Neutrophil (primary cell): ENCODE measurements around the gene C10orf105.

Experiments
- H3K27ac ChIP-seq: fragments of 200-600 bp; sonication (generic); 2 replicates; pipeline ENCODE4 v1.5.1; 2016; ENCODE audit warnings: mild to moderate bottlenecking, moderate library complexity
- H3K27me3 ChIP-seq: fragments of 200-600 bp; sonication (generic); 2 replicates; pipeline ENCODE4 v1.6.0; 2016; ENCODE audit warnings: mild to moderate bottlenecking
- H3K36me3 ChIP-seq: fragments of 200-600 bp; sonication (generic); 2 replicates; pipeline ENCODE4 v1.5.1; 2017
- H3K4me1 ChIP-seq, 2 experiments: fragments of 200-600 bp in 1 of 2; sonication (generic) in 1 of 2; 1 replicate in 1 of 2; 2 replicates in 1 of 2; pipeline versions ENCODE4 v1.5.1 to v1.6.1; 2013 to 2016; ENCODE audit warnings: low read depth in 1 of 2, low read length in 1 of 2, mild to moderate bottlenecking in 1 of 2, moderate library complexity in 1 of 2; ENCODE audit not compliant: control insufficient read depth in 1 of 2, insufficient read depth in 1 of 2
- H3K4me3 ChIP-seq, 2 experiments: fragments of 200-600 bp in 1 of 2; sonication (generic) in 1 of 2; 1 replicate in 1 of 2; 2 replicates in 1 of 2; pipeline ENCODE4 v1.5.1; 2013 to 2016; ENCODE audit warnings: low read depth in 1 of 2, low read length in 1 of 2, mild to moderate bottlenecking in 1 of 2, moderate library complexity in 1 of 2
- H3K9me3 ChIP-seq: fragments of 200-600 bp; sonication (generic); 2 replicates; pipeline ENCODE4 v1.5.1; 2016
- CTCF ChIP-seq: fragments of 200-600 bp; sonication (generic); IDR thresholded peaks from 2 replicates; pipeline ENCODE4 v1.5.1; 2016; ENCODE audit warnings: antibody characterized with exemption

Gene C10orf105

GRCh38 chr10:71719042-71719441 is 536 bp downstream of the C10orf105 start:
- H3K27ac ChIP-seq = no peak overlapping the region
- H3K9me3 ChIP-seq = no peaks in the 10 kb centered on the region
- TF ChIP-seq CTCF = no peak
- no peak overlapping the region for H3K4me3 ChIP-seq
- H3K36me3 ChIP-seq = no peaks in the 10 kb centered on the region
- H3K27me3 ChIP-seq = no peaks in the 10 kb centered on the region
- peaks cover 36 to 44% of the 10 kb centered on the region in 2 experiments for H3K4me1 ChIP-seq

DNA sequence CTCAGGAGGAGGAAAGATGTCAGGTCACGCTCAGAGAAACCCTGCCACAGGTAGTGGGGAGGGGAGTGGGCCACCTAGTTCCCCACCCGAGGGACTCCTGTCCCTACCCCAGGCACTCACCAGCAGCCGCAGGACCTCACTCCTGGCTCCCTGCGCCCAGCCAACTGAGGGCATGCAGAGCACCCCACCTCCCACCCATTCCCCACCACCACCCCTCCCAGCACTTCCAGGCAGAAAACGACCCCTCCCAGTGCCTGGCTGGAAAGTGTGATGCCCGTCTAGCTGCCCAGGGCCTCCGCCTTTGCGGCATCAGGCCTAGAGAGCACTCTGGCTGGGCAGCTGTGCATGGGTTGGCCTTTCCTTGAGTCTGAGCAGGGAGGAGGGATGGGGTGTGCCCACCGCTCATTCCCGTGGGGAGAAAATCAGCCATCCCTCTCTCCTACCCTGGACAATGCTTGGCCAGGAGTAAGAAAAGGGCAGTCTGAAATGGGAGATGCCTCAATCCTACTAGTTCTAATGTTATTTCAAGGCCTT is 1.3 kb downstream of the C10orf105 start:
- Histone ChIP-seq H3K4me3 (no peak overlapping the region), H3K4me1 (peaks cover 44 to 52% of the 10 kb centered on the region in 2 experiments), H3K27me3 (no peaks in the 10 kb centered on the region), H3K36me3 (no peaks in the 10 kb centered on the region), H3K9me3 (no peaks in the 10 kb centered on the region), H3K27ac (no peak overlapping the region)
- TF ChIP-seq CTCF = no peak

- Histone ChIP-seq H3K9me3 (no peaks in the 10 kb centered on the region), H3K27me3 (no peaks in the 10 kb centered on the region), H3K4me3 (no peak overlapping the region), H3K27ac (peak overlapping the region; percentile 27), H3K36me3 (no peaks in the 10 kb centered on the region), H3K4me1 (peaks cover 51 to 59% of the 10 kb centered on the region in 2 experiments)
- no peak for TF ChIP-seq CTCF
Measured at GRCh38 chr10:71717551-71717951, 2.0 kb downstream of the C10orf105 start.

GRCh38 chr10:71717056-71717455 is 2.5 kb downstream of the C10orf105 start:
- Histone ChIP-seq H3K27me3 (no peaks in the 10 kb centered on the region), H3K9me3 (no peaks in the 10 kb centered on the region), H3K4me1 (peaks cover 55 to 64% of the 10 kb centered on the region in 2 experiments), H3K27ac (peak overlapping the region; percentile 27), H3K4me3 (no peak overlapping the region), H3K36me3 (no peaks in the 10 kb centered on the region)
- no peak for TF ChIP-seq CTCF

DNA sequence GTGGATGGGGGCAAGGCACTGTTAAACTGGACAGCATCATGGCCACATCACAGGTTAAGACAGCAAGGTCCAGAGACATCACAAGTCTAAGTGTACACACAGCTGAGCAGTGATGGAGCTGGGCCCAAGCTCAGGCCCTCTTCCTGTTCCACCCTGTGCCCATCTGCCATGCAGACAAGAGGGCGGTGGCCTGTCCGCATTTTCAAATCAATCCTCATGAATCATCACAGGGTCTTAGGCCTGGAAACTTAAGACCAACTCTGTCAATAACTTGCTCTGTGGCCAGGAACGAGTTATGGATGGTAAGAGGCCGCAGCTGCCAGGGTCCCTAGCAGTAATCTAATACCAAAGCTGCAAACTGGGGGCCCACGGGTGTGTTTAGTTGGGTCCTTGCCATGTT is 3.2 kb downstream of the C10orf105 start:
- peaks cover 55 to 65% of the 10 kb centered on the region in 2 experiments for H3K4me1 ChIP-seq
- H3K27me3 ChIP-seq = no peaks in the 10 kb centered on the region
- H3K36me3 ChIP-seq = no peaks in the 10 kb centered on the region
- no peak for TF ChIP-seq CTCF
- H3K9me3 ChIP-seq = no peaks in the 10 kb centered on the region
- H3K27ac ChIP-seq = peak overlapping the region; percentile 27
- no peak overlapping the region for H3K4me3 ChIP-seq
